Thoracic aorta (tissue), 2 donors: Measurements from ENCODE around the gene MMP3. TPM values are rescaled to one million over a fixed set of nuclear protein-coding genes. Genes with fewer than 3 reads are reported as not detected.
"Not testable (repeated sequence)": the region's sequence is repeated elsewhere in the genome, so short reads cannot be mapped to it uniquely, and the experiment has no call there.

ENCODE experiments used
- ATAC-seq: fragments of 150-250 bp; one replicate; pipeline ENCODE4 v1.8.0; 2017; ENCODE audit warnings: low read depth; ENCODE audit not compliant: insufficient number of reproducible peaks, low FRiP score
- DNase-seq: peaks from one replicate; pipeline ENCODE4 v3.0.0-alpha.2; 2020; ENCODE audit warnings: low spot score
- H3K27ac ChIP-seq, 2 donors: fragments of 200-600 bp; sonication (generic); 1 replicate in 1 of 2; 2 replicates in 1 of 2; pipeline ENCODE4 v1.5.1; 2016; ENCODE audit warnings: mild to moderate bottlenecking in 2 of 2, moderate library complexity in 2 of 2
- H3K27me3 ChIP-seq: fragments of 200-600 bp; sonication (generic); replicated peaks from 2 replicates; pipeline ENCODE4 v1.6.0; 2016; ENCODE audit warnings: mild to moderate bottlenecking; ENCODE audit not compliant: insufficient read depth
- H3K36me3 ChIP-seq: fragments of 200-600 bp; sonication (generic); one replicate; pipeline ENCODE4 v1.5.1; 2016
- H3K4me1 ChIP-seq, 2 donors: fragments of 200-600 bp; sonication (generic); 1 replicate in 1 of 2; 2 replicates in 1 of 2; pipeline versions ENCODE4 v1.5.1 to v1.6.0; 2016; ENCODE audit warnings: low read depth in 2 of 2, mild to moderate bottlenecking in 1 of 2; ENCODE audit not compliant: control insufficient read depth in 1 of 2
- H3K4me3 ChIP-seq: fragments of 200-600 bp; sonication (generic); 2 replicates; pipeline ENCODE4 v1.5.1; 2016; ENCODE audit warnings: mild to moderate bottlenecking
- H3K9me3 ChIP-seq: fragments of 200-600 bp; sonication (generic); 2 replicates; pipeline ENCODE4 v1.5.1; 2016
- total RNA-seq, 2 donors: library from RNA; depleted of rRNA; stranded (reverse); fragments of >200 nt; gene quantifications; one replicate each; pipeline versions ENCODE4 v1.1.0 to v1.2.3, GENCODE V29; 2016
- TF ChIP-seq, protein P1 (sequence below): fragments of 200-600 bp; sonication (generic); IDR thresholded peaks from one replicate; pipeline ENCODE4 v1.5.1; 2019; ENCODE audit warnings: antibody characterized with exemption

Gene MMP3
- total RNA-seq, 2 donors from 2014 or later: 4.2 to 8.9 TPM

DNA sequence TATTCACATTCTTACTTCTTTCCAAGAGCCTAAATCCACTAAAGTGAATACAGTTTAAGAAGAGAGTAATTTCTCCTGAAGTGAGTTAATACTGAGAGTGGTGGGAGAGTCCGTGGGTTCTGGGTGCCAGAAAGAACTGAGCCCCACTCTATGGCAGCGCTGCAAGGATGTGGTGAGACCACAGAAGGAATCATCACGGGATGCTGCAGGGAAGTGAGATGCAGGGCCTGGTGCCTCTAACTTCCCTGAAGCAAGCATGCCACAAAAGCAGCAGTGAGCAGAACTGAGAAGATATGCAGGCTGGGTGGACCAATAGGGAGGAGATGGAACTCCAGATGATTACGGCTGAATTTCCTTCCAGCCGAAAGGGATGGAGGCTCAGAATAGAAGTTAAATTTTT lies 36.4 kb upstream of the MMP3 start:
- no peak for DNase-seq
- ATAC-seq: no peak
- H3K4me3 ChIP-seq: no peak overlapping the region
- H3K36me3 ChIP-seq: no peaks in the 10 kb centered on the region
- H3K4me1 ChIP-seq: no peaks in the 10 kb centered on the region
- no peaks in the 10 kb centered on the region for H3K27me3 ChIP-seq
- TF ChIP-seq, protein P1, sequence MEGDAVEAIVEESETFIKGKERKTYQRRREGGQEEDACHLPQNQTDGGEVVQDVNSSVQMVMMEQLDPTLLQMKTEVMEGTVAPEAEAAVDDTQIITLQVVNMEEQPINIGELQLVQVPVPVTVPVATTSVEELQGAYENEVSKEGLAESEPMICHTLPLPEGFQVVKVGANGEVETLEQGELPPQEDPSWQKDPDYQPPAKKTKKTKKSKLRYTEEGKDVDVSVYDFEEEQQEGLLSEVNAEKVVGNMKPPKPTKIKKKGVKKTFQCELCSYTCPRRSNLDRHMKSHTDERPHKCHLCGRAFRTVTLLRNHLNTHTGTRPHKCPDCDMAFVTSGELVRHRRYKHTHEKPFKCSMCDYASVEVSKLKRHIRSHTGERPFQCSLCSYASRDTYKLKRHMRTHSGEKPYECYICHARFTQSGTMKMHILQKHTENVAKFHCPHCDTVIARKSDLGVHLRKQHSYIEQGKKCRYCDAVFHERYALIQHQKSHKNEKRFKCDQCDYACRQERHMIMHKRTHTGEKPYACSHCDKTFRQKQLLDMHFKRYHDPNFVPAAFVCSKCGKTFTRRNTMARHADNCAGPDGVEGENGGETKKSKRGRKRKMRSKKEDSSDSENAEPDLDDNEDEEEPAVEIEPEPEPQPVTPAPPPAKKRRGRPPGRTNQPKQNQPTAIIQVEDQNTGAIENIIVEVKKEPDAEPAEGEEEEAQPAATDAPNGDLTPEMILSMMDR: no peak
- H3K27ac ChIP-seq: no peak overlapping the region
- H3K9me3 ChIP-seq: no peaks in the 10 kb centered on the region

DNA sequence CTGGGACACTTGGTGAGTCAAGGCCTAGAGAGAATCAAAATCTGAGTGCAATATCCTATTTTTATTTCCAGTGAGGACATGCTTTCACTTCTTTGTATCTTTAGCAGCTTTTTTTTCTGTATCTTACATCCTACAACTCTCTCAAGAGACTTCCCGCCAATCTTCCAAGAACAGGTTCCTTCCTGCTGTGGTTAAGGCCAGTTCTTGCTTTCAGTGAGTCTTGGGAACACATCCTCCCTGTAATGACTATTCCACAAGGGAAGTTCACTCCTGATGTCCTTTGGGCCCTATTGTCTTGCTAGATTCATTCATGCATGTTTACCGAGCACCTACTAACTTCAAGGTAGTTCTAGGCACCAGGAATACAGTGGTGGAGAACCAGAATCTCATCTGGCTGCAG lies 35.2 kb upstream of the MMP3 start:
- H3K27ac ChIP-seq: no peak overlapping the region
- H3K9me3 ChIP-seq: no peaks in the 10 kb centered on the region
- H3K36me3 ChIP-seq: no peaks in the 10 kb centered on the region
- no peaks in the 10 kb centered on the region for H3K27me3 ChIP-seq
- H3K4me3 ChIP-seq: no peak overlapping the region
- ATAC-seq: no peak
- no peaks in the 10 kb centered on the region for H3K4me1 ChIP-seq
- DNase-seq: no peak
- TF ChIP-seq, protein P1: no peak

DNA sequence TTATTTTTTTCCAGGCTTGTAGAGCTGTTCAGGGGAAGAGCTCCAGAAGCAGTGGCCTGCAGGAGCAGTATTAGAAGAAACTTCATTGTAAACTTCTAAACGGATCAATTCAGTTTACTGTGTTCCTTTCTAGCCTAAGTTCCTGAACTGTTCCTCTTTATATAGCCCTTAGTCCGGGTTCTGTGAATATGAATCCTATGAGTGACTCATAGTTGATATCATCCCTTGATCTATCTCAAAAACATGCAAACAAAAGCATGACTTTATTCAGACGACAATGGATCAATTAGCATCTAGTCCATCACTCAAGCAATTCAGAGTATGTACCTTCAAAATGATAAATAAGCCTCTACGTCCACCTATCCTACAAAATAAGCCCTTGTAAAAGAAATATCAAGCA lies 31.4 kb upstream of the MMP3 start, which contains the start of gene MMP12:
Gene MMP12, minus strand, starts transcription at position 131 of the 400 bp plus-strand sequence. Its CDS starts 45 bp downstream, at position 86.
- Histone ChIP-seq H3K27me3 (no peaks in the 10 kb centered on the region), H3K36me3 (no peaks in the 10 kb centered on the region), H3K9me3 (no peaks in the 10 kb centered on the region), H3K27ac (no peak within 1 kb of the TSS), H3K4me1 (no peaks in the 10 kb centered on the region), H3K4me3 (no peak within 1 kb of the TSS)
- DNase-seq (no peak), ATAC-seq (no peak)
- TF ChIP-seq, protein P1: no peak

DNA sequence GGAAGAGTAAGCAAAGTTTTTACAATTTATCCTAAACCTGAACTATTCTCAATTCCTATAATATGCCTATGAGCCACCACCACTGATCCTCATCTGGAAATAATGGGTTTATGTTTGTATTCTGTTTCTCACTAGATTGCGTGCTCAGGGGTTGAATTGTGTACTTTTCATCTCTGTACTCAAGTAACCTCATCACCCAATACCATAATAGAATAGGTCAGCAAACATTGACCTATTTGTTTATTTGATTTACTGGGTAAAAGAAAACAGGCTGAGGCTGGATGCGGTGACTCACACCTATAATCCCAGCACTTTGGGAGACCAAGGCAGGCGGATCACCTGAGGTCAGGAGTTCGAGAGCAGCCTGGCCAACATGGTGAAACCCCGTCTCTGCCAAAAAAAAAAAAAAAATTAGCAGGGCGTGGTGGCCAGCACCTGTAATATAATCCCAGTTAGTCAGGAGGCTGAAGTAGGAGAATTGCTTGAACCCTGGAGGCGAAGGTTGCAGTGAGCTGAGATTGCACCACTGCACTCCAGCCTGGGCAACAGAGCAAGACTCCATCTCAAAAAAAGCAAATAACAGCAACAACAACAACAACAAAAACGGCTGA lies 26.1 kb upstream of the MMP3 start:
- not testable (repeated sequence) for H3K27me3 ChIP-seq, H3K27ac ChIP-seq, ATAC-seq, H3K4me1 ChIP-seq, H3K4me3 ChIP-seq, DNase-seq, H3K36me3 ChIP-seq, H3K9me3 ChIP-seq

DNA sequence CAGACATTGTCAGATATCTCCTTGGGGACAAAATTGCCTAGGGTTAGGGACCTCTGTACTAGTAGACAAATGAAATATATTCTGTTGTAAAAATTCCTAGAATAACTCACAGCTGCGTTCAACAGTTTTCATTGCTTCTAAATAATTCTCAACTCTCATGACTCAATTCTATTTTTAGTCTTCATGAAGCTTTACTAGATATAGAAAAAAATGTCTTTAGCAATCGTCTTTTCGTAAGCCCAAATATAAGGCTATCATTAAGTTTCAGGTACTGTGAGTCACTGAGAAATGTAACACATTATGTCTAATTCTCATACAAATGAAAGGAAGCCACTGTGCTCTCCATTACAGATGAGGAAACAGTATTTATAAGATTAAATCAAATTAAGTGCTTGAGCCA lies 24.9 kb upstream of the MMP3 start:
- ATAC-seq: no peak
- peaks cover 0 to 6% of the 10 kb centered on the region in 2 donors for H3K4me1 ChIP-seq

More for the DNA sequence above, 24.9 kb upstream of the MMP3 start:
- H3K36me3 ChIP-seq: no peaks in the 10 kb centered on the region
- H3K4me3 ChIP-seq: no peak overlapping the region
- TF ChIP-seq, protein P1: no peak
- no peaks in the 10 kb centered on the region for H3K9me3 ChIP-seq
- H3K27ac ChIP-seq: no peak overlapping the region
- no peaks in the 10 kb centered on the region for H3K27me3 ChIP-seq
- DNase-seq: no peak
